HepG2 (cell line): ENCODE measurements around the gene UBE3D. TPM values are rescaled to one million over a fixed set of nuclear protein-coding genes. Genes with fewer than 3 reads are reported as not detected.

Experiments used
- CENPX ChIP-seq: sonication (generic); formaldehyde crosslinking; IDR thresholded peaks from 2 replicates; pipeline ENCODE4 v1.9.0; 2021; ENCODE audit warnings: mild to moderate bottlenecking, missing genetic modification reagents, moderate library complexity
- EP300 ChIP-seq, 3 experiments: sonication (generic) in 1 of 3; formaldehyde crosslinking in 1 of 3; IDR thresholded peaks; 2 replicates each; pipeline versions ENCODE4 v1.5.1 to v1.6.1; 2011 to 2020; ENCODE audit warnings: low read depth in 2 of 3, low read length in 2 of 3, borderline replicate concordance in 1 of 3, improper control_type of control experiment in 1 of 3, mild to moderate bottlenecking in 1 of 3, missing genetic modification reagents in 1 of 3, moderate library complexity in 1 of 3
- FIP1L1 ChIP-seq: fragments of 200-400 bp; formaldehyde crosslinking; IDR thresholded peaks from 2 replicates; pipeline ENCODE4 v1.6.1; 2018; ENCODE audit warnings: low read depth, mild to moderate bottlenecking, low read length, moderate library complexity, borderline replicate concordance; ENCODE audit not compliant: insufficient read depth
- FOXA3 ChIP-seq: IDR thresholded peaks from 2 replicates; pipeline ENCODE4 v1.6.1; 2016; ENCODE audit warnings: missing genetic modification reagents, missing compliant biosample characterization
- HOXA5 ChIP-seq: sonication (generic); formaldehyde crosslinking; IDR thresholded peaks from 2 replicates; pipeline ENCODE4 v1.4.0; 2020; ENCODE audit warnings: missing genetic modification reagents
- MAFF ChIP-seq: IDR thresholded peaks from 2 replicates; pipeline ENCODE4 v1.6.1; 2011; ENCODE audit warnings: low read depth, low read length, improper control_type of control experiment
- MLX ChIP-seq: IDR thresholded peaks from 2 replicates; pipeline ENCODE4 v1.6.1; 2016
- STAG1 ChIP-seq: sonication (generic); formaldehyde crosslinking; IDR thresholded peaks from 2 replicates; pipeline ENCODE4 v1.4.0; 2020; ENCODE audit warnings: missing genetic modification reagents
- ZBTB40 ChIP-seq, 2 experiments: fragments of 450-650 bp in 1 of 2; sonication (generic) in 1 of 2; formaldehyde crosslinking in 1 of 2; IDR thresholded peaks; 2 replicates each; pipeline versions ENCODE4 v1.6.1 to v1.8.0; 2016 to 2022; ENCODE audit warnings: antibody characterized with exemption in 1 of 2, mild to moderate bottlenecking in 1 of 2, missing genetic modification reagents in 1 of 2
- ZBTB46 ChIP-seq: sonication (generic); formaldehyde crosslinking; IDR thresholded peaks from 2 replicates; pipeline ENCODE4 v1.4.0; 2020; ENCODE audit warnings: mild to moderate bottlenecking, missing genetic modification reagents, borderline replicate concordance
- ZFP90 ChIP-seq: sonication (generic); formaldehyde crosslinking; IDR thresholded peaks from 2 replicates; pipeline ENCODE4 v1.8.0; 2022; ENCODE audit warnings: missing genetic modification reagents, mild to moderate bottlenecking, inconsistent platforms, borderline replicate concordance
- ZIK1 ChIP-seq: sonication (generic); formaldehyde crosslinking; IDR thresholded peaks from 2 replicates; pipeline ENCODE4 v1.5.0; 2020; ENCODE audit warnings: mild to moderate bottlenecking, low read depth, missing genetic modification reagents, borderline replicate concordance
- ZNF282 ChIP-seq: fragments of 450-650 bp; IDR thresholded peaks from 2 replicates; pipeline ENCODE4 v1.6.1; 2018; ENCODE audit not compliant: partially characterized antibody
- ZNF709 ChIP-seq: sonication (generic); formaldehyde crosslinking; IDR thresholded peaks from 2 replicates; pipeline ENCODE4 v1.5.0; 2020; ENCODE audit warnings: mild to moderate bottlenecking, missing genetic modification reagents
- ZNF775 ChIP-seq: sonication (generic); formaldehyde crosslinking; IDR thresholded peaks from 2 replicates; pipeline ENCODE4 v1.4.0; 2020; ENCODE audit warnings: missing genetic modification reagents, mild to moderate bottlenecking, moderate library complexity, borderline replicate concordance
- ZNF891 ChIP-seq: sonication (generic); formaldehyde crosslinking; IDR thresholded peaks from 2 replicates; pipeline ENCODE4 v1.5.0; 2020; ENCODE audit warnings: mild to moderate bottlenecking, missing genetic modification reagents
- polyA plus RNA-seq, 8 experiments: library from polyadenylated mRNA; depleted of rRNA in 3 of 8; stranded (reverse) in 7 of 8; unstranded in 1 of 8; fragments of >200 nt; fragmentation: Illumina TruSeq in 4 of 8; extraction: Trizol in 4 of 8; gene quantifications; 2 replicates each; pipeline versions ENCODE4 v1.2.1 to v1.2.3, GENCODE V29; 2011 to 2016; ENCODE audit warnings: low read depth in 4 of 8, missing spikeins in 1 of 8, mixed read lengths in 1 of 8; ENCODE audit not compliant: insufficient read depth in 1 of 8
- total RNA-seq, 5 experiments: library from RNA; depleted of rRNA; stranded (reverse); fragments of >200 nt; fragmentation: Illumina TruSeq; extraction: Trizol; gene quantifications; 2 replicates each; pipeline ENCODE4 v1.2.3, GENCODE V29; 2016; ENCODE audit warnings: low read depth in 1 of 5

UBE3D gene
- total and polyA plus RNA-seq, 2 of the 13 experiments (the other 11 are each of a cell fraction or from before 2014, with no cell fraction given): 5.1 to 11.4 TPM

GRCh38 chr6:83067448-83068439, 2.1 kb upstream of the UBE3D start, which contains the start of gene DOP1A (continued):
- TF ChIP-seq ZBTB40 (IDR thresholded peaks at IDR 0.05): no peak
- peak; percentile 54; the same call in 1 of the 2 replicates for TF ChIP-seq ZBTB40 (CRISPR knock-in tag; IDR thresholded peaks at IDR 0.05)
- peak; percentile 67; the same call in 1 of the 2 replicates for TF ChIP-seq HOXA5 (CRISPR knock-in tag)
- TF ChIP-seq CENPX (CRISPR knock-in tag): no peak
- TF ChIP-seq ZIK1 (CRISPR knock-in tag): no peak
- peak; percentile 88; the same call in 1 of the 2 replicates for TF ChIP-seq ZFP90 (CRISPR knock-in tag)
- no peak for TF ChIP-seq FIP1L1
- no peak for TF ChIP-seq ZBTB46 (CRISPR knock-in tag)
- TF ChIP-seq ZNF709 (CRISPR knock-in tag): peak; percentile 57; the same call in 1 of the 2 replicates
- TF ChIP-seq ZNF282: no peak
- TF ChIP-seq MAFF: no peak
- peak; percentile 45 for TF ChIP-seq FOXA3 (CRISPR knock-in tag)
- no peak for TF ChIP-seq EP300 (IDR thresholded peaks at IDR 0.05; ENCODE audit: low read depth in 2 of 2, low read length in 2 of 2)
- no peak for TF ChIP-seq EP300 (CRISPR knock-in tag; IDR thresholded peaks at IDR 0.05; ENCODE audit: borderline replicate concordance)
- peak; percentile 82 for TF ChIP-seq ZNF891
- TF ChIP-seq MLX (CRISPR knock-in tag): no peak
- peak; percentile 91 for TF ChIP-seq STAG1 (CRISPR knock-in tag)
- no peak for TF ChIP-seq ZNF775 (CRISPR knock-in tag)
